RWPE1 (cell line): ENCODE results near the gene KIAA1549.

Experiments used
- CTCF ChIA-PET: fragments of 350-600 bp; sonication (Branson Sonifier 250); formaldehyde crosslinking; extraction: SDS; loops from one replicate; lab custom pipeline; 2021; lab: Yijun Ruan, JAX
- POLR2A ChIA-PET: fragments of 400-600 bp; formaldehyde crosslinking; extraction: SDS; loops from one replicate; lab custom pipeline; 2020; ENCODE audit warnings: antibody characterized with exemption; ENCODE audit not compliant: low non-redundant PET; lab: Yijun Ruan, JAX
- DNase-seq: peaks from one replicate; pipeline ENCODE4 v3.0.0; 2012; ENCODE audit warnings: low spot score
- H3K27ac ChIP-seq: fragments of 450-650 bp; 2 replicates; pipeline ENCODE4 v1.5.1; 2017
- TF ChIP-seq, protein P1 (sequence below): fragments of 450-650 bp; conservative IDR thresholded peaks from 2 replicates; pipeline ENCODE4 v1.5.1; 2017; ENCODE audit warnings: low read depth, mild to moderate bottlenecking

KIAA1549 gene

GRCh38 chr7:138784692-138785091 is 196.5 kb downstream of the KIAA1549 start:
- H3K27ac ChIP-seq, result no peak overlapping the region
- ChIA-PET POLR2A (no interaction called here), CTCF (no interaction called here)
- TF ChIP-seq, protein P1, sequence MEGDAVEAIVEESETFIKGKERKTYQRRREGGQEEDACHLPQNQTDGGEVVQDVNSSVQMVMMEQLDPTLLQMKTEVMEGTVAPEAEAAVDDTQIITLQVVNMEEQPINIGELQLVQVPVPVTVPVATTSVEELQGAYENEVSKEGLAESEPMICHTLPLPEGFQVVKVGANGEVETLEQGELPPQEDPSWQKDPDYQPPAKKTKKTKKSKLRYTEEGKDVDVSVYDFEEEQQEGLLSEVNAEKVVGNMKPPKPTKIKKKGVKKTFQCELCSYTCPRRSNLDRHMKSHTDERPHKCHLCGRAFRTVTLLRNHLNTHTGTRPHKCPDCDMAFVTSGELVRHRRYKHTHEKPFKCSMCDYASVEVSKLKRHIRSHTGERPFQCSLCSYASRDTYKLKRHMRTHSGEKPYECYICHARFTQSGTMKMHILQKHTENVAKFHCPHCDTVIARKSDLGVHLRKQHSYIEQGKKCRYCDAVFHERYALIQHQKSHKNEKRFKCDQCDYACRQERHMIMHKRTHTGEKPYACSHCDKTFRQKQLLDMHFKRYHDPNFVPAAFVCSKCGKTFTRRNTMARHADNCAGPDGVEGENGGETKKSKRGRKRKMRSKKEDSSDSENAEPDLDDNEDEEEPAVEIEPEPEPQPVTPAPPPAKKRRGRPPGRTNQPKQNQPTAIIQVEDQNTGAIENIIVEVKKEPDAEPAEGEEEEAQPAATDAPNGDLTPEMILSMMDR, result no peak
- DNase-seq, result no peak
